ENCODE results near the gene JAGN1. TPM values are rescaled to one million over a fixed set of nuclear protein-coding genes. Genes with fewer than 3 reads are reported as not detected.
"Not testable (repeated sequence)": the region's sequence is repeated elsewhere in the genome, so short reads cannot be mapped to it uniquely, and the experiment has no call there.

The JAGN1 gene
- total and polyA plus RNA-seq, 7 donors = 24.7 to 55.1 (median 39.2) TPM

- no peaks in the 10 kb centered on the region for H3K9me3 ChIP-seq
- no peaks in the 10 kb centered on the region for H3K27me3 ChIP-seq
- TF ChIP-seq POLR2AphosphoS5 (IDR thresholded peaks at IDR 0.05) = no peak
- no peak for TF ChIP-seq POLR2A (IDR thresholded peaks at IDR 0.05)
- TF ChIP-seq EP300 (IDR thresholded peaks at IDR 0.05) = no peak
- no peak for TF ChIP-seq CTCF (IDR thresholded peaks at IDR 0.05)
- peaks cover 0 to under 1% (median 0%) of the 10 kb centered on the region in 4 donors for H3K36me3 ChIP-seq
- peaks cover 0 to 17% (median 12%) of the 10 kb centered on the region in 4 donors for H3K4me1 ChIP-seq
- no peak overlapping the region for H3K27ac ChIP-seq
- intact Hi-C loops (cut with DNase I) = loop anchor here (5.0 to 10.0 kb wide), 2 partner anchors 100 to 178 kb away; partner anchors contain the start of gene FANCD2
- no peak overlapping the region for H3K4me3 ChIP-seq
- no peak for DNase-seq
- 94 to 95% methylated on average over 6 of the region's 6 CpGs for WGBS, 2 donors
These were observed 43.4 kb upstream of the JAGN1 start for GRCh38 chr3:9846931-9847488.

GRCh38 chr3:9847870-9848269 lies 42.5 kb upstream of the JAGN1 start:
- 67 to 69% methylated on average over 8 to 9 of the region's 9 CpGs for WGBS, 2 donors
- H3K9me3 ChIP-seq, H3K4me1 ChIP-seq, H3K27me3 ChIP-seq, DNase-seq, H3K27ac ChIP-seq, H3K36me3 ChIP-seq, H3K4me3 ChIP-seq: not testable (repeated sequence)
- intact Hi-C loops (cut with DNase I) = loop anchor here (5.0 to 10.0 kb wide), 2 partner anchors 99 to 177 kb away; partner anchors contain the start of gene FANCD2

- H3K36me3 ChIP-seq, H3K27me3 ChIP-seq, DNase-seq, H3K27ac ChIP-seq, H3K9me3 ChIP-seq, H3K4me1 ChIP-seq, H3K4me3 ChIP-seq: not testable (repeated sequence)
- peak in 2 of 4 donors; percentile 45 to 63 for TF ChIP-seq POLR2AphosphoS5 (IDR thresholded peaks at IDR 0.05)
- peak; percentile 30 to 61 (median 54) for TF ChIP-seq CTCF (IDR thresholded peaks at IDR 0.05)
- intact Hi-C loops (cut with DNase I) = loop anchor here (5.0 to 10.0 kb wide), 2 partner anchors 98 to 176 kb away; partner anchors contain the start of gene FANCD2
- WGBS, 2 donors = 9 to 38% methylated on average over 4 of the region's 4 CpGs
These were observed 41.5 kb upstream of the JAGN1 start for GRCh38 chr3:9848860-9849259.

- H3K36me3 ChIP-seq; H3K27me3 ChIP-seq; H3K4me3 ChIP-seq; H3K4me1 ChIP-seq; H3K9me3 ChIP-seq; intact Hi-C loops (cut with DNase I); H3K27ac ChIP-seq; DNase-seq: not testable (repeated sequence)
- 83 to 90% methylated on average over 6 of the region's 6 CpGs for WGBS, 2 donors
These were observed 39.0 kb upstream of the JAGN1 start for GRCh38 chr3:9851383-9851782.

GRCh38 chr3:9851926-9852325 lies 38.5 kb upstream of the JAGN1 start:
- H3K4me1 ChIP-seq; H3K27ac ChIP-seq; intact Hi-C loops (cut with DNase I); H3K27me3 ChIP-seq; H3K36me3 ChIP-seq; H3K9me3 ChIP-seq; H3K4me3 ChIP-seq; DNase-seq: not testable (repeated sequence)
- 19 to 64% methylated on average over 6 of the region's 6 CpGs for WGBS, 2 donors

- Histone ChIP-seq H3K27ac (no peak overlapping the region), H3K4me3 (no peak overlapping the region), H3K27me3 (no peaks in the 10 kb centered on the region), H3K9me3 (no peaks in the 10 kb centered on the region), H3K36me3 (no peaks in the 10 kb centered on the region), H3K4me1 (no peaks in the 10 kb centered on the region)
- no peak for DNase-seq
- WGBS, 2 donors = 88 to 94% methylated on average over 6 of the region's 6 CpGs
- TF ChIP-seq POLR2A (IDR thresholded peaks at IDR 0.05) (no peak), CTCF (IDR thresholded peaks at IDR 0.05) (no peak)
- intact Hi-C loops (cut with DNase I) = no loop called here
These were observed 37.9 kb upstream of the JAGN1 start for GRCh38 chr3:9852528-9852927.

GRCh38 chr3:9854291-9854940 lies 36.0 kb upstream of the JAGN1 start:
- intact Hi-C loops (cut with DNase I); H3K27ac ChIP-seq; H3K9me3 ChIP-seq; H3K36me3 ChIP-seq; DNase-seq; H3K27me3 ChIP-seq; H3K4me1 ChIP-seq; H3K4me3 ChIP-seq: not testable (repeated sequence)
- 81 to 83% methylated on average over 11 of the region's 11 CpGs for WGBS, 2 donors
